ENCODE data around the gene QPCTL.
"Not testable (repeated sequence)": the region's sequence is repeated elsewhere in the genome, so short reads cannot be mapped to it uniquely, and the experiment has no call there.

Gene QPCTL

DNA sequence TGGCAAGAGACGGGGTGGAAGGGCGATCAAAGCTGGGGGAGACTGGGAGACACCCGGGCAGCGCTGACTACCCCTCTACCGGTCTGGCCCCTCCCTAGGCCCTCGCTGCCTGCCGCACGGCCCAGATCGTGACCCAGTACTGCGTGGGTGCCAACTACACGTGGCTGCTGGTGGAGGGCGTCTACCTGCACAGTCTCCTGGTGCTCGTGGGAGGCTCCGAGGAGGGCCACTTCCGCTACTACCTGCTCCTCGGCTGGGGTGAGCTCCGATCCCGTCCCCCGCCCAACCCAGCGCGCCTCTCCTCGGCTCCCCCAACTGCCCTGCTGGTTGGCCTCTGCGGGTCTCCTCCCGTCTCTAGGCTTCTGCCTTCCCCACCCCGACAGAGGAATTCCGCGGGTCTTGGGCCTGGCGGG lies 15.6 kb upstream of the QPCTL start:
- no peak for DNase-seq (ENCODE audit: low spot score)

DNA sequence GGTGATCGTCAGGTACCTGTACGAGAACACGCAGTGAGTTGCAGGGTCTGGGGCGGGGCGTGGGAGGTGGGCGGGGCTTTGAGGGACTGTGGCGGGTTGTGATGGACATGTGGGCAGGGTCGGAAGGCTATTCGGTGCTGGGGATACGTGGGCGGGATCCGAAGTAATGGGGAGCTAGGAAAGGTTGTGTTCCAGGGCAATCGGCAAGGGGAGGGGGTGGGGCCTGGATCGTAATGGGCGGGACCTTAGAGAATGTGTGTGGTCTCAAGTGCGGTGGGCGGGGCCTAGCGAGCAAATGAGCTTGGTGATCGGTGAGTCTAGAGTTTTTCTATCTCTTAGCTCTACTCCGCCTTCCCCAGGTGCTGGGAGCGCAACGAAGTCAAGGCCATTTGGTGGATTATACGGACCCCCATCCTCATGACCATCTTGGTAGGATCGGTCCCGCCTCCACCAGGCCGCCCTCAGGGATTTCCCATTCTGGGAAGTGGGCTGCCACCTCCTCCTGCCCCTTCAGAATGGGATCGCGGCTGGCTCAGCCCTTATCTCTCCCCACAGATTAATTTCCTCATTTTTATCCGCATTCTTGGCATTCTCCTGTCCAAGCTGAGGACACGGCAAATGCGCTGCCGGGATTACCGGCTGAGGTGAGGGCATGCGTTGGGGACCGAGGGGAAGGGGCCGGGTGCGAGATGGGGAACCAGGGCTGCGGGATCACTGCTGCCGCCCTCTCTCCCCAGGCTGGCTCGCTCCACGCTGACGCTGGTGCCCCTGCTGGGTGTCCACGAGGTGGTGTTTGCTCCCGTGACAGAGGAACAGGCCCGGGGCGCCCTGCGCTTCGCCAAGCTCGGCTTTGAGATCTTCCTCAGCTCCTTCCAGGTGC lies 14.9 kb upstream of the QPCTL start:
- peak; percentile 61 for DNase-seq (ENCODE audit: low spot score)

DNA sequence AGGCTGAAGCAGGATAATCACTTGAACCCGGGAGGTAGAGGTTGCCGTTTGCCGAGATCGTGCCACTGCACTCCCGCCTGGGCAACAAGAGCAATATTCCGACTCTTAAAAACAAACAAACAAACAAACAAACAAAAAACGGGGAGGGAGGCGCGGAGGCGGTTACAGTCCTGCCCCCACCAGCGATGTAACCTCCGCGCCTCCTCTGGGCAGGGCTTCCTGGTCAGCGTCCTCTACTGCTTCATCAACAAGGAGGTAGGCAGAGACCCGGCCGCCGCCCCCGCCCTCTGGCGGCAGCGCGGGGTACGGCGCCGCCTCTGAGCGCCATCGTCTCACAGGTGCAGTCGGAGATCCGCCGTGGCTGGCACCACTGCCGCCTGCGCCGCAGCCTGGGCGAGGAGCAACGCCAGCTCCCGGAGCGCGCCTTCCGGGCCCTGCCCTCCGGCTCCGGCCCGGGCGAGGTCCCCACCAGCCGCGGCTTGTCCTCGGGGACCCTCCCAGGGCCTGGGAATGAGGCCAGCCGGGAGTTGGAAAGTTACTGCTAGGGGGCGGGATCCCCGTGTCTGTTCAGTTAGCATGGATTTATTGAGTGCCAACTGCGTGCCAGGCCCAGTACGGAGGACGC lies 11.0 kb upstream of the QPCTL start:
- DNase-seq (ENCODE audit: low spot score), result peak; percentile 89

DNA sequence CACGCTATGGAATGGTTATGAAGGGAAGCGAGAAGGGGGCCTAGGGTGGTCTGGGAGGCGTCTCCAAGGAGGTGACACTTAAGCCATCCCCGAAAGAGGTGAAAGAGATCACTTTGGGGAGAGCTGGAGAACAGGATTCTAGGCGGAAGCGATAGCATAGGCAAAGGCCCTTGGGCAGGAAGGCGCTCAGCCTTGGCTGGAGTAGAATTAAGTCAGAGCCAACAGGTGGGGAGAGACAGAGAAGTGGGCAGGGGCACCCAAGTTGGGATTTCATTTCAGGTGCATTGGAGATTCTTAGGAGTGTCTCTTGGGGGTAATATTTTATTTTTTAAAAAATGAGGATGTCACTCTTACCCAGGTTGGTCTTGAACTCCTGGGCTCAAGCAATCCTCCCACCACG lies 10.3 kb upstream of the QPCTL start:
- no peak for DNase-seq (ENCODE audit: low spot score)

DNA sequence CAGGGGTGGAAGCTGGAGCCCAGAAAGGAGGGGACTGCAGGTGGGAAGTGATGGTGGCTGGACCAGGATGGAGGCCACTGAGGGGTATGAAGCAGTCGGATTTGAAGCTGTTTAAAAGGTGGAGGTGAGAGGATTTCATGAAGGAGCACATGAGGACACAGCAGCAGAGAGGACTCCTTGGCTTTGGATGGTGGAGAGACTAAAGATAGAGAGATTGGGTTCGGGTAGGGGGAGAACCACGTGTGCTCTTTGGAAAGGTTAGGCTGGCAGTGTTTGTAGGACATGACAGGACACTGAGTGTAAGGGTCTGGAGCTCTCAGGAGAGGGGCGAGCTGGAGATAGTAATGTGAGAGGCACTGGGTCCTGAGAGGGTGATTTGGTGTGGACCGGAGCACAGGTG lies 9.6 kb upstream of the QPCTL start:
- DNase-seq (ENCODE audit: low spot score), result no peak

DNA sequence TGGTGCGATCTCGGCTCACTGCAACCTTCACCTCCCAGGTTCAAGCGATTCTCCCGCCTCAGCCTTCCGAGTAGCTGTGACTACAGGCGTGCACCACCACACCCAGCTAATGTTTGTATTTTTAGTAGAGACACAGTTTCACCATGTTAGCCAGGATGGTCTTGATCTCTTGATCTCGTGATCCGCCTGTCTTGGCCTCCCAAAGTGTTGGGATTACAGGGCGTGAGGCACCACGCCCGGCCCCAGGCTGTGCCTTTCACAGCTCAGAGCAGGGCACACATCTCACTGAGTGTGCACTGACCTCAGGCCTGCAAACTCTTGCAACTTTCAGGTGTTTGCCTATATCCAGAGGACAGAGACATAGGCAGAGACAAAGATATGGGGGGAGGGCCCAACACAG lies 7.4 kb upstream of the QPCTL start:
- DNase-seq (ENCODE audit: low spot score), result not testable (repeated sequence)

DNA sequence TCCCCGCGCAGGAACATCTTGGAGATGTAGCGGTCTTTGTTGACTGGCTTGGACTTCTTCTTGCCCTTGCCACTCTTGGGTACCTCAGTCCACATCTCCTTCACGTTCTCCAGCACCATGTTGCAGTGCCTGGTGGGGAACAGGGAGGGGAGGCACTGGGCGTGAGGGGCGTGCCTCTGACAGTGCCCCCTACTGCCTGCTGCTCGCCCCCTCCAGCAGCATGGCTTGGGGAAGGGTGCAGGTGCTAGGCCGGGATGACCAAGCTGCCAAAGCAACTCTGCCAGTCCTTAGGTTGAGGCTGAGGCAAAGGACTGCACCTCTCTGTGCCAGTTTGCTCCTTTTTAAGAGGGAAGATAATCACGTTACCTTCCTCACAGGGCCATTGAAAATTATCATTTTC lies 4.9 kb upstream of the QPCTL start:
- DNase-seq (ENCODE audit: low spot score), result no peak

DNA sequence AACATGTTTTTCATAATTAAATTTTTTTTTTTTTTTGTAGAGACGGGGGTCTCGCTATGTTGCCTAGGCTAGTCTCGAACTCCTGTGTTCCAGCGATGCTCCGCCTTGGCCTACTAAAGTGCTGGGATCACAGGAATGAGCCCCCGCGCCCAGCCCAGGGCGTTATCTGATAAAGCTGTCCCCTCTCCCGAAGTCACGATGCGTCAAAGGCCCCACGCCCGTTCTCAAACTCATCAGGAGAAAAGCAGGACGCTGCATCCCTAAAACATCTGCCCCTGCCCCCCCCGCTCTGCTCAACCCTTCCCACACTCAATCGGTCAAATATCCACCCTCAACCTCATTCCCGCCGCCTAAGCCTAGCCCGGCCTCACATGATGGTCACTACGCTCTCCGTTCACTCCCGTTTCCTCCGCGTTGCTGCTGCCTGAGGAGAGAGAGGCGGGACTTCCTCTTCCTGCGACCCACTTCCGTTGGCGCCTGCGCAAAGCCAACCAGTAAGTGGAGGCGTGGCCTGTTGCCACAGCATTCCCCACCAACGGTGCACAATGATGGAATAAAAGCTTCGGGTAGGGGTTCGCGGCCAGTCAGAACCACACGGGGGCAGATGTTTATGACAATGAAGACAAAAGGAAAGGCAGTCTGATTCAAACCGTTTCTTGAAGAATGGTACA lies 815 bp upstream of the QPCTL start, which contains the start of gene SNRPD2:
Gene SNRPD2, minus strand, starts transcription at position 438 of the 671 bp plus-strand sequence. Its CDS starts 65 bp downstream, at position 373.
- DNase-seq (ENCODE audit: low spot score), result peak; percentile 97

DNA sequence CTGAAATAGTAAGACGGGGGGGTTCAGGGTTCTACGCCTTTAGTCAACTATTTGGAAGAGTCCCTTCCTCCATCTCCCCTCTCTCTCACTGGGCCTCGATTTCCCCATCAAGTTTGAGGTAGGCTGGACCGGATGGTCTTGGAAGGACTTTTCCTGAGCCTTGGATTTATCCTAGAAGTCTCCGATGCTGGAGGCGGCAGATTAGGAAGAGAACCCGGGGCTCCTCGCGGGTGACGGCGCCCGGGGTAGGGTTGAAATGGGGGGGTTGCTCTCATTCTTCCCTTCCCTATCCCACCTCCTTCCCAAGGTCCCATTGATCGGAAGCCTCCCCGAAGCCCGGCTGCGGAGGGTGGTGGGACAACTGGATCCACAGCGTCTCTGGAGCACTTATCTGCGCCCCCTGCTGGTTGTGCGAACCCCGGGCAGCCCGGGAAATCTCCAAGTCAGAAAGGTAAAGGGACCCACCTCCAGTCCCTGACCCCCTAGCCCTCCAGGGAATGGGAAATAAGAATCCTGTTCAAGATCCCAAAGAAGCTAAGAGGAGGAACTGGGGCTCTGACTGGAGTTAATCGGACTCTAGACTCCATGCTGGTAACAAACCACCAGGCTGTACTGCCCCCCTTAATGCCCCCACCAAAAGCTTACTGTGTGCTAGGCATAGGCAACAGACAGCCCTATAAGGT lies 781 bp downstream of the QPCTL start:
- DNase-seq (ENCODE audit: low spot score), result peak; percentile 89

DNA sequence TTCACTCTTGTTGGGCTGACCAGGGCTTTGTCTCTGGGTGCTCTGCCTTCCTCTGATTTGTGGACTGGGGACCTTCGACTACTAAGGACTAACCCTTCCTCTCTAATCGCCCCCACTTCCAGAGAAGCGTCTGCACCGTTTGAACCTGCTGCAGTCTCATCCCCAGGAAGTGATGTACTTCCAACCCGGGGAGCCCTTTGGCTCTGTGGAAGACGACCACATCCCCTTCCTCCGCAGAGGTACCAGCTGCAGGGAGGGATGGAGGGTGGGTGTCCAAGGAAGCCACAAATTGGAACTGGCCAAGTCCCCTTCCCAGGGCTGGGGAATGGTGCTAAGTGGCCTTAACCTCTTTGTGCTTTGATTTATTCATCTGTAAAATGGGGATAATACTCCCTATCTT lies 9.2 kb downstream of the QPCTL start:
- no peak for DNase-seq (ENCODE audit: low spot score)

DNA sequence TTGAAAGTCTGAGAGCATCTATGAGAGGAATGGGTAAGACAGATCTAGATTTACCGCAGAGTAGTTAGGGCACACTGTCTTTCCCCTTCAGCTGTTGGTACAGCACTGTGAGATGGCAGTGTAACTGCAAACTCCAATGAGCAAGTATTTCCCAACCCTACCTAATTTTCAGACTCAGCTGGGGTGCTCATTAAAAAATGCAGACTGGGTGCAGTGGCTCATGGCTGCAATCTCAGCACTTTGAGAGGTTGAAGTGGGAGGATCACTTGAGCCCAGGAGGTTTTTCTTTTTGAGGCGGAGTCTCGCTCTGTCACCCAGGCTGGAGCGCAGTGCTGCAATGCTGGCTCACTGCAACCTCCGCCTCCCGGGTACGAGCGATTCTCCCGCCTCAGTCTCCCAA lies 12.6 kb downstream of the QPCTL start:
- no peak for DNase-seq (ENCODE audit: low spot score)

DNA sequence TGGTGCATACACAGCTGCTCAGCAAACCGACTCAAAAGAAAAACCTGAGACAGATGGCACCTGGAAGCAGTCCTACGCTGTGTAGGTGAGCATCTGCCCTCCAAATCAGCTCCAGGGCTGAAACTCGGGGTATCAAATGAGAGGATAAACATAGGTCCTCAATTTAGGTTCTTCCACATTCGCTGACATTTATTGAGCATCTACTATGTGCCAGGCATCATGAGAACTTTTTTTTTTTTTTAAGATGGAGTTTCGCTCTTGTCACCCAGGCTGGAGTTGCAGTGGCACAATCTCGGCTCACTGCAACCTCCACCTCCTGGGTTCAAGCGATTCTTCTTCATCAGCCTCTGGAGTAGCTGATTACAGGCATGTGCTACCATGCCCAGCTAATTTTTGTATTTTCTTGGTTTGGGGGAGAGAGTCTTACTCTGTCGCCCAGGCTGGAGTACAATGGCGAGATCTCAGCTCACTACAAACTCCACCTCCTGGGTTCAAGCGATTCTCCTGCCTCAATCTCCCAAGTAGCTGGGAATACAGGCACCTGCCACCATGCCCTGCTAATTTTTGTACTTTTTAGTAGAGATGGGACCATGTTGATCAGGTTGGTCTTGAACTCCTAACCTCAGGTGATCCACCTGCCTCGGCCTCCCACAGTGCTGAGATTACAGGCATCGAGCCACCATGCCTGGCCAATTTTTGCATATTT lies 13.4 kb downstream of the QPCTL start:
- no peak for DNase-seq (ENCODE audit: low spot score)

DNA sequence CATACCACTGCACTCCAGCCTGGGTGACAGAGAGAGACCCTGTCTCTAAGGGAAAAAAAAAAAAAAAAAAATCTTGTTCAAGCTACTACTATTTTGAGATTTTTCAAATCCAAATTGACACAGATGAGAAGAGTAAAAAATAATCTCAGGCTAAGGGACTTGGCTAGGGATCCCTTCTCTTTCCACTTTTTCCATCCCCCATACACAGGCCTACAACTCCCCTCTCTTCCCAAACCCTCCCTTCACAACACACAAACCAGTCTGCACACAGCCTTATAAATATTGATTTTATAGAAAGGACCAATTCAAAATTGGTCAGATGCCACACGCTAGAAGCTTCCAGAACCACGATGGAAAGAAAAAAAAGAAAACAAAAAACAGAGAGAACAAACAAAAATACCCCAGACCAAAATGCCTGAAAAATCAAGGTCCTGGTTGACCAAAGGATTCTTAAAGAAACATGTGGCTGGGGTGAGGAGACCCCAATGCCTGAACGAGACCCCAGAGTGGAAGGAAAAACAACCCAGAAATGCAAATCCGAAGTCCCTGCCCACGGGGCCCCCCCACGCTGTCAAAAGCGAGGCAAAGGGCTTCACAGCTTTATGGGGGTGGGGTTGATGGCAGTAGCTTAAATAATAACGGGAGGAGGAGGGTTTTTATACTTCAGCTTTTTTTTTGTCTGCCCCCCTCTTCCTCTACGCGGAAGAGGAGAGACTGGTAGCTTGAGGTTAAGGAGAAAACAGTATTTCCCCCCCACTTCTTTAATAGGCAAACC lies 18.1 kb downstream of the QPCTL start:
- no peak for DNase-seq (ENCODE audit: low spot score)

DNA sequence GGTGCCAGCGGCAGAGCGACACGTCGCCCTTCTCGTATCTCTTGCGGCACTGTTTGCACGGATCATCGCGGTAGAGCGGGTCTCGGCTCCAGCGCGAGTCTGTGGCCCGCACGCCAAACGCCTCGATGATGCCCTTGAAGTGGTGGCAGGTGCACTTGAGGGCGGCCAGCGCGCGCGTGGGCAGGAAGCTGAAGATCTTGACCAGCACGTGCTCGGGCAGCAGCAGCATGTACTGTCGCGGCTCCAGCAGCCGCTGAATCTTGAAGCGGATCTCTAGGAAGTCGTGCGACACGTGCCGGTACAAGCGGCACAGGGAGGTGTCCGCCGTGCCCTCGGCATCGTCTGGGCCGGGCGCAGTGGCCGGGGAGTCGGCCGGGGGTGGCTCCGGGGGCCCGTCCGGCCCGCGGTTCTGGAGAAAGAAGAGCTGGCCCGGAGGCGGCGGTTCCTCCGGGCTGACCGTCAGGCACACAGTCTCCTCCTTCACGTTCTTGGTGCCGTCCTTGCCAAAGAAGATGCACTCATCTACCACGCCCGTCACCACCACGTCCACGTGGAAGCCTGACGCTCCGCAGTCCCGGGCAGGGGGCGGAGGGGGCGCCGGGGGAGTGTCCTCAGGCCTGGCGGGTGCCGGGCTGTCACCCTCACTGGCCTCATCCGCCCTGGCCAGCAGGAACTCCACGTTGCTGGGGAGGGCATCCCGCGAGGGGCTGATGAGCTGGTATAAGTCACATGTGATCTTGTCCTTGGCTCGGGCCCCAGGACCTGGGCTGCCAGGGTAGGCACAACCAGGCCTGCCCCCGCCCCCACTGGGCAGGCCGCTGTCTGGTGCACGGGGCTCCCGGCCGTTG lies 19.6 kb downstream of the QPCTL start:
- DNase-seq (ENCODE audit: low spot score), result no peak

DNA sequence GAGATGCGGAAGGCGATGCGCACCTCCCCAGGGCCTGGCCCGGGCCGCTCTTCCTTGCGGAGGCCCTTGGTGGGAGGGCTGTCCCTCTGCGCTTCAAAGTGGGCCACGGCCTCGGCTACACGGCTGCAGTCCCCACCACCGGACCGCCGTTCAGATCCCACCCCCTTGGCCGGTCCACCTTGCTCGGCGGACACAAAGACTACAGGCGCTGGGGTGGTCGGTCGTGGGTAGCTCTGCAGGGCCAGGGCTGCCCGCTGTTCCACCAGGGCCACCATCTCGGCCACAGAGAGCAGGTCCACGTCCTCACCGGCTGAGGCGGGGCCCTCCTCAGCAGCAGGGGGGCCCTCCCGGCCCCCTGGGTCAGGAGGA lies 20.2 kb downstream of the QPCTL start:
- DNase-seq (ENCODE audit: low spot score), result no peak

DNA sequence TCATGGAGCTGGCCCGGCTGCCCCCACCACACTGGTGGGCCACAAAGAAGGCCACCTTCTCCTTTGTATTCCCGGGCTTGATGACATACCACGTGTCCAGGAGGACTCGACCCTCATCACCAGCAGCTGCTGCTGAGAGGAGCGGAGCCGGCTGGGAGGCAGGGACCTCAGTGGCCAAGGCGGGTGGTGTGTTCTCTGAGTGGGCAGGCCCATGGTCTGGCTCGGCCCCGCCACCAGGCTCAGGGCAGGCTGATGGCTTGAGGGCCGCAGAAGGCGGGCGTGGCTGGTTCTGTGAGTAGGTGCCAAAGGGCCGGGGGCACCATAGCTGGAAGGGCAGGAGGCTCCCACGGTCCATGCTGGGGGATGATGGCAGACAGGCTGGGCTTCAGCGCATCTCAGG lies 20.7 kb downstream of the QPCTL start:
- no peak for DNase-seq (ENCODE audit: low spot score)

DNA sequence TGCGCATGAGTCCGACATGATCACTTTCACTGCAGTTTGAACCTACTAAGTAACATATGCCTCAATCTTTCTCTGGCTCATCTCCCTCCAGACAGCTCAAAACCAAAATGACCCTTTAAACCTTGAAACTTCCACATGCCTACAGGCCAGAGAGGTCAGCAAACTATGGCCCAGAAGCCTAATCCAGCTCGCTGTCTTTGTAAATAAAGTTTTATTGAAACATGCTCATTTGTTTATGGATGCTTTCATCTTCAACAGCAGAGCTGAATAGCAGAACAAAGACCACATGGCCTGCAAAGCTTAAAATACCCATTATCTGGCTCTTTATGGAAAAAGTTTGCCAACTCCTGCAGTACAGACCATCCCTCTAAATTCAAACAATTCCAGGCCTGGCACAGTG lies 22.7 kb downstream of the QPCTL start:
- no peak for DNase-seq (ENCODE audit: low spot score)

DNA sequence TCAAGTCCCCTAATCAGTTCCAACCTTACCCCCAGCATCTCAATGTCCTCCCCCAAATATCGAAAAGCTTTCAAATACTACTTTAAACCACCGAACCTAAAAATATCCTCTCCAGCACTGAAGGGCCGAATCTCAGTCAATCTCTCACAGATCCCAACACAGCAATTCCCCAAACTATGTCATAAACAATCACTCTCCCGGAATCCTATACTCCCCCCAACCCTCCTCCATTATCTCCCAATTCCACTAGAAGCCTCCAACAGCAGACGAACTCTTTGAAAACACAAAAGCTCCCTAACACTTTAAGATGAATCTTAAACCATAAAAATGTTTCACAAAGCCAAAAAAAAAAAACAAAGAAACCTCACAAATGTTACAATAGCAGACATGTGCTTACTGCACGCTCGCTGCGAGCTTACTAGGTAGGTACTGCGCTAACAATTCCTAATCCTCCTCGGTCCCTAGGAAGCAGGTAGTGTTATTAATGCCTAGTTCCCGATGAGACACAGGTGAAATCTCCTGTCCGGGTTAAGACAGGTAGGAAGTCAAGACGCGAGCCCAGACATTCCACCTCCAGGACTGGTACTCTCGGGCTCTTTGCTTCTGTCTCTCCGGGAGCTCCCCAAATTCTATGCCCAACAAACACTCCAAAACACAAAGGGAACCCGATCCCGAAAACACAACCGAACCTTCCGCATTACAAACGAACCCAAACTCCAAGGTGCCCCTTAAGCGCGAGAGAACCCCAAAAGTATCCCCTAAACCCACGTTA lies 24.1 kb downstream of the QPCTL start:
- DNase-seq (ENCODE audit: low spot score), result peak; percentile 38

Data from hepatic stellate cell (primary cell).